SK-N-SH treated with all-trans-retinoic acid at 6 μM for 48 hours (cell line): ENCODE data around the gene FHIP2A.
"Not testable (repeated sequence)": the region's sequence is repeated elsewhere in the genome, so short reads cannot be mapped to it uniquely, and the experiment has no call there.

ENCODE experiments used
- ATAC-seq: fragments of 200-7000 bp; cut with Tn5 transposase; 3 replicates; pipeline ENCODE4 v1.9.1; 2020; ENCODE audit warnings: mild to moderate bottlenecking, moderate library complexity
- ARNTL ChIP-seq: fragments of 450-650 bp; formaldehyde crosslinking; IDR thresholded peaks from 2 replicates; pipeline ENCODE4 v1.5.0; 2020; ENCODE audit warnings: low read depth, mild to moderate bottlenecking, moderate library complexity, borderline replicate concordance
- ISL1 ChIP-seq: fragments of 250-450 bp; sonication (Bioruptor Pico); IDR thresholded peaks from 2 replicates; pipeline ENCODE4 v2.1.2; 2022; ENCODE audit warnings: mild to moderate bottlenecking, moderate library complexity
- OSR1 ChIP-seq: fragments of 250-450 bp; sonication (Bioruptor Pico); IDR thresholded peaks from 2 replicates; pipeline ENCODE4 v1.8.0; 2022; ENCODE audit warnings: moderate library complexity, mild to moderate bottlenecking, inconsistent platforms
- PPARA ChIP-seq: fragments of 250-450 bp; sonication (Bioruptor Pico); IDR thresholded peaks from 2 replicates; pipeline ENCODE4 v1.5.0; 2020; ENCODE audit warnings: mild to moderate bottlenecking, borderline replicate concordance
- RARB ChIP-seq: fragments of 250-450 bp; sonication (Bioruptor Pico); IDR thresholded peaks from 2 replicates; pipeline ENCODE4 v1.8.0; 2021; ENCODE audit warnings: mild to moderate bottlenecking, moderate library complexity
- SNAI2 ChIP-seq: fragments of 250-450 bp; sonication (Bioruptor Pico); IDR thresholded peaks from 2 replicates; pipeline ENCODE4 v1.5.0; 2020; ENCODE audit warnings: mild to moderate bottlenecking, moderate library complexity
- TOX ChIP-seq: fragments of 250-450 bp; sonication (Bioruptor Pico); IDR thresholded peaks from 2 replicates; pipeline ENCODE4 v1.8.0; 2021; ENCODE audit warnings: mild to moderate bottlenecking, moderate library complexity, borderline replicate concordance
- ZC3H10 ChIP-seq: fragments of 250-450 bp; sonication (Bioruptor Pico); IDR thresholded peaks from 2 replicates; pipeline ENCODE4 v1.5.1; 2021; ENCODE audit warnings: mild to moderate bottlenecking, moderate library complexity
- ZNF70 ChIP-seq: fragments of 450-650 bp; formaldehyde crosslinking; IDR thresholded peaks from 2 replicates; pipeline ENCODE4 v1.5.0; 2020; ENCODE audit warnings: mild to moderate bottlenecking, moderate library complexity
- TF ChIP-seq, protein P1 (sequence below): fragments of 250-450 bp; sonication (Bioruptor Pico); IDR thresholded peaks from 2 replicates; pipeline ENCODE4 v1.5.1; 2020; ENCODE audit warnings: low read depth, mild to moderate bottlenecking, moderate library complexity
- TF ChIP-seq, protein P2 (sequence below): fragments of 250-450 bp; sonication (Bioruptor Pico); IDR thresholded peaks from 2 replicates; pipeline ENCODE4 v1.8.0; 2020; ENCODE audit warnings: mild to moderate bottlenecking, moderate library complexity, borderline replicate concordance
- TF ChIP-seq, protein P3 (sequence below): fragments of 250-450 bp; sonication (Bioruptor Pico); IDR thresholded peaks from 2 replicates; pipeline ENCODE4 v1.5.0; 2020; ENCODE audit warnings: mild to moderate bottlenecking, moderate library complexity
- TF ChIP-seq, protein P4 (sequence below): fragments of 250-450 bp; sonication (Bioruptor Pico); IDR thresholded peaks from 2 replicates; pipeline ENCODE4 v1.8.0; 2021; ENCODE audit warnings: low read depth, mild to moderate bottlenecking, moderate library complexity, borderline replicate concordance

FHIP2A gene

DNA sequence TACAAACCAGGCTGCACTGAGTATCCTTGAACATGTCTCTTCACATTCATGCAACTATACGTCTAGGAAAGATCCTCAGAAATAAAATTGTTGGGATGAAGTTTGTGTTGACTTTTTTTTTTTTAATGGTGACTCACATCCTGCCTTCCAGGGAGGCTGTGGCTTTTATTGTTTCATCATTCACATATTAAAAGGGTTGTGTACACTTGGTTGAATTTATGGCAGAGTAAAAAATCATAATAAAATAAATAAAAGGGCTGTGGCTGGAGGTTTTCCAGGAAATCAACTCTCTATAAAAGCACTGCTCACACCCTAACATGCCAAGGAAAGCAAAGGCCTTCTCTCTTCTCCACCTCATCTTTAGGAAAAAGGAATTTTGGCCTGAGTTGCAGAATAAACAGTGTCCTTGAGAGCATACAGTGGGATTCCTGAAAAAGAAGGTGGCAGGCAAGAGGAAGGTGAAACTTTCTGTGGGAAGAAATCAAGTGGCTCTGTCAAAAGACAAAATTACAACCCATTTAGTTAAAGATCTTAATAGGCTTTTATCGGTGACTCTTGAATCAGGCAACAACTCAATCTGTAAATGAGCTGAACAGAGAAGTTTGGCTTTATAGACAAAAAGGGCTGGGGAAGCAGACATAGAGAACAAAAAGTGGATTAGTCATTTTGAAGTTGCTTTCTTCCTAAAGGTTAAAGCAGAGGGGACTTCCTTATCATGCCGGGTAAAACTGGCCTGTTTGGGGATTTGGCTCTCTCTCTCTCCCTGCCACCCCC lies 41.6 kb upstream of the FHIP2A start:
- ATAC-seq = peak; percentile 86

DNA sequence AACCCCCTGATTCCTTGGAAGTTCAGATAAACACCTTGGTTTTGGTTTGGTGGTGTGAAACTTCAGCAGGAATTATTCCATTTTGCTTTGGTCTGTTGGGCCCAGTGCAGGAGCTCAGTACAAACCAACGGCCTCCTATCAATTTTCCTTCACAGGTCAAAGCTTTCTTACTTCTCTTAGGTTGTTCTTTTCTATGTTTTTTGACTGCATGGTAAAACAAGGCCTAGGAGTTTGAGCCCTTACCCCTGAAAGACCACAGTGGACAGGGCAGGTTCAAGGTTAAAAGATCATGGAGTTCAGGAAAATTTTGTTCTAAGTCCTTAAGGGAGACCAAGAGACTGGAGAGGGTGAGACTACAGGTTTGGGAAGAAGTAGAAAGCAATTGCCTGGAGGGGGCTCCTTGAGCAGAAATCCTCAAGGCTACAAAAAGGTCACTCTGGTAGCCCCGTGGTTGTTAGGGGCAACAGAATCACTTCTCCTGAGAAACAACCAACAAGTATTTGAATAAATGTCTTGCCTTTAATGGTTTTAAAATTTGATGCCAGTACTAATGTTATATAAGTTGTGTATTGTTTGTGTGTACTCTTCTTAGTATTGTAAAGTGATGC lies 40.9 kb upstream of the FHIP2A start:
- TF ChIP-seq OSR1 = no peak
- TF ChIP-seq, all 23 proteins: peak for 0
- ATAC-seq = peak; percentile 13

More for the DNA sequence above, 41.6 kb upstream of the FHIP2A start:
- TF ChIP-seq ISL1 = peak; percentile 97
- TF ChIP-seq ZC3H10 = peak; percentile 94
- no peak for TF ChIP-seq ARNTL (CRISPR knock-in tag)
- TF ChIP-seq TOX (CRISPR knock-in tag) = peak; percentile 88
- TF ChIP-seq, protein P1, sequence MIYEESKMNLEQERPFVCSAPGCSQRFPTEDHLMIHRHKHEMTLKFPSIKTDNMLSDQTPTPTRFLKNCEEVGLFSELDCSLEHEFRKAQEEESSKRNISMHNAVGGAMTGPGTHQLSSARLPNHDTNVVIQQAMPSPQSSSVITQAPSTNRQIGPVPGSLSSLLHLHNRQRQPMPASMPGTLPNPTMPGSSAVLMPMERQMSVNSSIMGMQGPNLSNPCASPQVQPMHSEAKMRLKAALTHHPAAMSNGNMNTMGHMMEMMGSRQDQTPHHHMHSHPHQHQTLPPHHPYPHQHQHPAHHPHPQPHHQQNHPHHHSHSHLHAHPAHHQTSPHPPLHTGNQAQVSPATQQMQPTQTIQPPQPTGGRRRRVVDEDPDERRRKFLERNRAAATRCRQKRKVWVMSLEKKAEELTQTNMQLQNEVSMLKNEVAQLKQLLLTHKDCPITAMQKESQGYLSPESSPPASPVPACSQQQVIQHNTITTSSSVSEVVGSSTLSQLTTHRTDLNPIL (CRISPR knock-in tag) = peak; percentile 56; the same call in 1 of the 2 replicates
- TF ChIP-seq ZNF70 (CRISPR knock-in tag) = no peak
- TF ChIP-seq RARB (CRISPR knock-in tag) = peak; percentile 47; the same call in 1 of the 2 replicates
- TF ChIP-seq, all 23 proteins: peak for 5

DNA sequence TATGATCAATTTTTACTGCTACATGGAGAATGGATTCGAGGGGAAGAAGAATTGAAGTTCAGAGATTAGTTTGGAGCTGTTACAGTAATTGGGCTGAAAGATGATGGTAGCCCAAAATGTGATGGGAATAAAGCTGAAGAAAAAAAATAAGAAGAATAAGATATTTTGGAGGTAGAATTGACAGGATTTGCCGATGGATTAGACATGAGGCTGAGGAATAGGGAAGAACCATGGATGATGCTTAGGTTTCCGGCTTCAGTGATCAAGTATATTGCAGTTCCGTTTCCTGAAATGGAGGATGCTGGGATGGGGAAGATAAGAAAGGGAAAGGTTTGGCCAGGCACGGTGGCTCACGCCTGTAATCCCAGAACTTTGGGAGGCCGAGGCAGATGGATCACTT lies 38.9 kb upstream of the FHIP2A start:
- TF ChIP-seq, protein P2, sequence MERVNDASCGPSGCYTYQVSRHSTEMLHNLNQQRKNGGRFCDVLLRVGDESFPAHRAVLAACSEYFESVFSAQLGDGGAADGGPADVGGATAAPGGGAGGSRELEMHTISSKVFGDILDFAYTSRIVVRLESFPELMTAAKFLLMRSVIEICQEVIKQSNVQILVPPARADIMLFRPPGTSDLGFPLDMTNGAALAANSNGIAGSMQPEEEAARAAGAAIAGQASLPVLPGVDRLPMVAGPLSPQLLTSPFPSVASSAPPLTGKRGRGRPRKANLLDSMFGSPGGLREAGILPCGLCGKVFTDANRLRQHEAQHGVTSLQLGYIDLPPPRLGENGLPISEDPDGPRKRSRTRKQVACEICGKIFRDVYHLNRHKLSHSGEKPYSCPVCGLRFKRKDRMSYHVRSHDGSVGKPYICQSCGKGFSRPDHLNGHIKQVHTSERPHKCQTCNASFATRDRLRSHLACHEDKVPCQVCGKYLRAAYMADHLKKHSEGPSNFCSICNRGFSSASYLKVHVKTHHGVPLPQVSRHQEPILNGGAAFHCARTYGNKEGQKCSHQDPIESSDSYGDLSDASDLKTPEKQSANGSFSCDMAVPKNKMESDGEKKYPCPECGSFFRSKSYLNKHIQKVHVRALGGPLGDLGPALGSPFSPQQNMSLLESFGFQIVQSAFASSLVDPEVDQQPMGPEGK = no peak
- no peak for TF ChIP-seq SNAI2 (CRISPR knock-in tag)
- ATAC-seq = no peak

DNA sequence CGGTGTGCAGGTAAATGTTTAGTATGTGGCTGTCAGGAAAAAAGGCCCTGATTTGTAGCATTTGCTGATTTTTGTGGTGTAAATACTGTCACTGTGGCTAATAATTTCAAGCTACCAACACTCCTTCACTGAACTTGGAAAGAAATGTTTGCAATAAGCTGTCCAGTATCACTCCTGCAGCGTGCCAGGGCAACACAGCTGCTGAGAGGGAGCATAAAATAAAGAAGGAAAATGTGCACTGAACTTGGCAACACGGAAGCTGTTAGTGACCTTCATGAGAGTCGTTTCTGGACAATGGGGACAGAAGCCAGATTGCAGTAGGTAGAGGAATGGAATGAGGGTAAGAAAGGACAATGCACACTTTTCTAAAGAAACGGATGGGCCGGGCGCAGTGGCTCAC lies 37.9 kb upstream of the FHIP2A start:
- TF ChIP-seq ZNF70 (CRISPR knock-in tag) (no peak), TOX (CRISPR knock-in tag) (no peak), PPARA (no peak), ISL1 (no peak), ZC3H10 (no peak)
- TF ChIP-seq, protein P3, sequence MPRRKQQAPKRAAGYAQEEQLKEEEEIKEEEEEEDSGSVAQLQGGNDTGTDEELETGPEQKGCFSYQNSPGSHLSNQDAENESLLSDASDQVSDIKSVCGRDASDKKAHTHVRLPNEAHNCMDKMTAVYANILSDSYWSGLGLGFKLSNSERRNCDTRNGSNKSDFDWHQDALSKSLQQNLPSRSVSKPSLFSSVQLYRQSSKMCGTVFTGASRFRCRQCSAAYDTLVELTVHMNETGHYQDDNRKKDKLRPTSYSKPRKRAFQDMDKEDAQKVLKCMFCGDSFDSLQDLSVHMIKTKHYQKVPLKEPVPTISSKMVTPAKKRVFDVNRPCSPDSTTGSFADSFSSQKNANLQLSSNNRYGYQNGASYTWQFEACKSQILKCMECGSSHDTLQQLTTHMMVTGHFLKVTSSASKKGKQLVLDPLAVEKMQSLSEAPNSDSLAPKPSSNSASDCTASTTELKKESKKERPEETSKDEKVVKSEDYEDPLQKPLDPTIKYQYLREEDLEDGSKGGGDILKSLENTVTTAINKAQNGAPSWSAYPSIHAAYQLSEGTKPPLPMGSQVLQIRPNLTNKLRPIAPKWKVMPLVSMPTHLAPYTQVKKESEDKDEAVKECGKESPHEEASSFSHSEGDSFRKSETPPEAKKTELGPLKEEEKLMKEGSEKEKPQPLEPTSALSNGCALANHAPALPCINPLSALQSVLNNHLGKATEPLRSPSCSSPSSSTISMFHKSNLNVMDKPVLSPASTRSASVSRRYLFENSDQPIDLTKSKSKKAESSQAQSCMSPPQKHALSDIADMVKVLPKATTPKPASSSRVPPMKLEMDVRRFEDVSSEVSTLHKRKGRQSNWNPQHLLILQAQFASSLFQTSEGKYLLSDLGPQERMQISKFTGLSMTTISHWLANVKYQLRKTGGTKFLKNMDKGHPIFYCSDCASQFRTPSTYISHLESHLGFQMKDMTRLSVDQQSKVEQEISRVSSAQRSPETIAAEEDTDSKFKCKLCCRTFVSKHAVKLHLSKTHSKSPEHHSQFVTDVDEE (CRISPR knock-in tag) = no peak
- TF ChIP-seq, protein P2 = no peak
- TF ChIP-seq, protein P1 (CRISPR knock-in tag) = no peak
- TF ChIP-seq, protein P4, sequence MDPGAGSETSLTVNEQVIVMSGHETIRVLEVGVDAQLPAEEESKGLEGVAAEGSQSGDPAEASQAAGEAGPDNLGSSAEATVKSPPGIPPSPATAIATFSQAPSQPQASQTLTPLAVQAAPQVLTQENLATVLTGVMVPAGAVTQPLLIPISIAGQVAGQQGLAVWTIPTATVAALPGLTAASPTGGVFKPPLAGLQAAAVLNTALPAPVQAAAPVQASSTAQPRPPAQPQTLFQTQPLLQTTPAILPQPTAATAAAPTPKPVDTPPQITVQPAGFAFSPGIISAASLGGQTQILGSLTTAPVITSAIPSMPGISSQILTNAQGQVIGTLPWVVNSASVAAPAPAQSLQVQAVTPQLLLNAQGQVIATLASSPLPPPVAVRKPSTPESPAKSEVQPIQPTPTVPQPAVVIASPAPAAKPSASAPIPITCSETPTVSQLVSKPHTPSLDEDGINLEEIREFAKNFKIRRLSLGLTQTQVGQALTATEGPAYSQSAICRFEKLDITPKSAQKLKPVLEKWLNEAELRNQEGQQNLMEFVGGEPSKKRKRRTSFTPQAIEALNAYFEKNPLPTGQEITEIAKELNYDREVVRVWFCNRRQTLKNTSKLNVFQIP (CRISPR knock-in tag) = no peak
- TF ChIP-seq, all 23 proteins: peak for 0
- no peak for ATAC-seq

DNA sequence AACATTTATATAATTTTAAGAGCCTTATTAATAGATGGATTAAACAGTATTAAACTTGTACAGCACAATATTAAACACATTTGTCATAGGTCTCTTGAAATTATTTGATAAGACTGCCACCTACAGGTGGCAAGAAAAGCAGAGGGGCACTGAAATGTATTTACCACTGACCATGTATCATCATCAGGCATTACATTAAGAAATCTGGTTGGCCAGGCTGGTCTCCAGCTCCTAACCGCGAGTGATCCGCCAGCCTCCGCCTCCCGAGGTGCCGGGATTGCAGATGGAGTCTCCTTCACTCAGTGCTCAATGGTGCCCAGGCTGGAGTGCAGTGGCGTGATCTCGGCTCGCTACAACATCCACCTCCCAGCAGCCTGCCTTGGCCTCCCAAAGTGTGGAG lies 35.1 kb upstream of the FHIP2A start:
- ATAC-seq = peak; percentile 98

DNA sequence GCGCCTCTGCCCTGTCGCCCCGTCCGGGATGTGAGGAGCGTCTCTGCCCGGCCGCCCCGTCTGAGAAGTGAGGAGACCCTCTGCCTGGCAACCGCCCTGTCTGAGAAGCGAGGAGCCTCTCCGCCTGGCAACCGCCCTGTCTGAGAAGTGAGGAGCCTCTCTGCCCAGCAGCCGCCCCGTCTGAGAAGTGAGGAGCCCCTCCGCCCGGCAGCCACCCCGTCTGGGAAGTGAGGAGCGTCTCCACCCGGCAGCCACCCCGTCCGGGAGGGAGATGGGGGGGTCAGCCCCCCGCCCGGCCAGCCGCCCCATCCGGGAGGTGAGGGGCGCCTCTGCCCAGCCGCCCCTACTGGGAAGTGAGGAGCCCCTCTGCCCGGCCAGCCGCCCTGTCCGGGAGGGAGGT lies 34.4 kb upstream of the FHIP2A start:
- ATAC-seq = not testable (repeated sequence)
